Measurements from ENCODE around the gene DOCK6.
A peak's percentile ranks its signal among the peaks of the same experiment; 100 is the strongest.

The DOCK6 gene

DNA sequence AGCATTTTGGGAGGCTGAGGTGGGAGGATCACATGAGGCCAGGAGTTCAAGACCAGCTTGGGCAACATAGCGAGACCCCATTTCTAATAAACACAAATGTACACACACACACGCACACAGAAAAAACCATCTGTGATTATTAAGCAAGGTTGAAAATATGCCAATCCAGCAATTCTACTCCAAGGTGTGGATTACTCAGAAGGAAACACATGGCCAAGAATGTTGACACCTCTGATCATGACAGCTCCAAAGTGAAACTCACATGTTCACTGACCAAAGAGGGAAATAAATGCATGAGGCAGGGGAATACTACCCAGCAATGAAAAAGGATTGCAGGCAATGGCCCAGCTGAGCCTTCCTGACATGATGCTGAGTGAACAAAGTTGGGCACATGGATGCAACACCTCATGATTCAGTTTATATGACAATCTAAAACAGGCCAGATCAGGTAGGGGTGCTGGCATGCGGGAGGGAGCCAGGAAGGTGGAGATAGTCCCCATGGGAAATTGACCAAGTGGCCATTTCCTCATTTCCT is 4.4 kb downstream of the DOCK6 start:
- no peaks in the 10 kb centered on the region for H3K36me3 ChIP-seq (ENCODE audit: control insufficient read depth, insufficient read depth, low read length)
- no peak for DNase-seq (ENCODE audit: extremely low read depth, insufficient read length)
- H3K4me3 ChIP-seq (replicated peaks; ENCODE audit: low read depth, low read length) = no peak overlapping the region
- no peaks in the 10 kb centered on the region for H3K27me3 ChIP-seq (replicated peaks; ENCODE audit: control insufficient read depth, insufficient read depth, low read length)
- TF ChIP-seq, protein P1, sequence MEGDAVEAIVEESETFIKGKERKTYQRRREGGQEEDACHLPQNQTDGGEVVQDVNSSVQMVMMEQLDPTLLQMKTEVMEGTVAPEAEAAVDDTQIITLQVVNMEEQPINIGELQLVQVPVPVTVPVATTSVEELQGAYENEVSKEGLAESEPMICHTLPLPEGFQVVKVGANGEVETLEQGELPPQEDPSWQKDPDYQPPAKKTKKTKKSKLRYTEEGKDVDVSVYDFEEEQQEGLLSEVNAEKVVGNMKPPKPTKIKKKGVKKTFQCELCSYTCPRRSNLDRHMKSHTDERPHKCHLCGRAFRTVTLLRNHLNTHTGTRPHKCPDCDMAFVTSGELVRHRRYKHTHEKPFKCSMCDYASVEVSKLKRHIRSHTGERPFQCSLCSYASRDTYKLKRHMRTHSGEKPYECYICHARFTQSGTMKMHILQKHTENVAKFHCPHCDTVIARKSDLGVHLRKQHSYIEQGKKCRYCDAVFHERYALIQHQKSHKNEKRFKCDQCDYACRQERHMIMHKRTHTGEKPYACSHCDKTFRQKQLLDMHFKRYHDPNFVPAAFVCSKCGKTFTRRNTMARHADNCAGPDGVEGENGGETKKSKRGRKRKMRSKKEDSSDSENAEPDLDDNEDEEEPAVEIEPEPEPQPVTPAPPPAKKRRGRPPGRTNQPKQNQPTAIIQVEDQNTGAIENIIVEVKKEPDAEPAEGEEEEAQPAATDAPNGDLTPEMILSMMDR (IDR thresholded peaks at IDR 0.05; ENCODE audit: insufficient read depth, low read length, poor library complexity, severe bottlenecking) = no peak

- Histone ChIP-seq H3K4me3 (replicated peaks; ENCODE audit: low read depth, low read length) (no peak overlapping the region), H3K36me3 (ENCODE audit: control insufficient read depth, insufficient read depth, low read length) (no peaks in the 10 kb centered on the region; the same call in 1 of the 2 replicates), H3K27me3 (replicated peaks; ENCODE audit: control insufficient read depth, insufficient read depth, low read length) (no peaks in the 10 kb centered on the region)
- TF ChIP-seq, protein P1 (IDR thresholded peaks at IDR 0.05; ENCODE audit: insufficient read depth, low read length, poor library complexity, severe bottlenecking) = no peak
- DNase-seq (ENCODE audit: extremely low read depth, insufficient read length) = no peak
Observed at GRCh38 chr19:11256189-11256588, 6.1 kb downstream of the DOCK6 start.

- DNase-seq (ENCODE audit: extremely low read depth, insufficient read length) = no peak
- H3K36me3 ChIP-seq (ENCODE audit: control insufficient read depth, insufficient read depth, low read length) = no peaks in the 10 kb centered on the region; the same call in 1 of the 2 replicates
- no peaks in the 10 kb centered on the region for H3K27me3 ChIP-seq (replicated peaks; ENCODE audit: control insufficient read depth, insufficient read depth, low read length)
- TF ChIP-seq, protein P1 (IDR thresholded peaks at IDR 0.05; ENCODE audit: insufficient read depth, low read length, poor library complexity, severe bottlenecking) = peak; percentile 44
- H3K4me3 ChIP-seq (replicated peaks; ENCODE audit: low read depth, low read length) = no peak overlapping the region
Observed at GRCh38 chr19:11254666-11255065, 7.7 kb downstream of the DOCK6 start.

DNA sequence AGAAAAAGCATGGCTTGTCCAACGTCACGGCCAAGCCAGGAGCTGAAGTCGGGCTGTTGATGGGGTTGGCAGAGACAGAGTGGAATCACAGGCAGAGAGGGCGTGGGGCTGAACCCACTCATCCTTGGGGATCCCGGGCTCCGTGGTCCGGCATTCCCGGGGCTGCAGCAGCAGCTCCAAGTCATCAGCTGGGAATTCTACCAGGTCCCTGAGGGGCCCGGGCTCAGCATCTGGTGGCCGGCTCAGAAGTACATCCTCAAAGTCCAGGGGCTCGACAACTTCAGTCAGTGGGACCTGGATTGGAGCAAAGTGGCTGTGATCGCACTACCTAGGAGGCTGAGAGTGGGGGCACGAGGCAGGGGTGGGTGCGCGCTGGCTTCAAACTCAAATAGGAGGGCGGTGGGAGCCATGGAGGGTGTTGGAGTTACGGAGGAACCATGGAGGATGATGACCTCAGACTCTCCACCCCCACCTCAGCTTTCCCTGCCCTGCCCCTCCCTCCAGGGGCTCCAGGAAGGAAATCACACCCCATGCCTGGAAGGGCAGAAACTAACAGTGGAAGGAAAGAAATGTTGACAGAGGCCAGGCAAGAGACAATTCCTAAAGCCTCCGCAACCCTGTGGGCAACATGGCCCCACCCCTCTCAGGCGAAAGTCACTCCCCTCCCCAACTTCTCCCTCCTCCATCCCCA is 9.5 kb downstream of the DOCK6 start:
- H3K36me3 ChIP-seq (ENCODE audit: control insufficient read depth, insufficient read depth, low read length) = no peaks in the 10 kb centered on the region; the same call in 1 of the 2 replicates
- no peak for DNase-seq (ENCODE audit: extremely low read depth, insufficient read length)
- no peaks in the 10 kb centered on the region for H3K27me3 ChIP-seq (replicated peaks; ENCODE audit: control insufficient read depth, insufficient read depth, low read length)
- TF ChIP-seq, protein P1 (IDR thresholded peaks at IDR 0.05; ENCODE audit: insufficient read depth, low read length, poor library complexity, severe bottlenecking) = no peak
- H3K4me3 ChIP-seq (replicated peaks; ENCODE audit: low read depth, low read length) = no peak overlapping the region

DNA sequence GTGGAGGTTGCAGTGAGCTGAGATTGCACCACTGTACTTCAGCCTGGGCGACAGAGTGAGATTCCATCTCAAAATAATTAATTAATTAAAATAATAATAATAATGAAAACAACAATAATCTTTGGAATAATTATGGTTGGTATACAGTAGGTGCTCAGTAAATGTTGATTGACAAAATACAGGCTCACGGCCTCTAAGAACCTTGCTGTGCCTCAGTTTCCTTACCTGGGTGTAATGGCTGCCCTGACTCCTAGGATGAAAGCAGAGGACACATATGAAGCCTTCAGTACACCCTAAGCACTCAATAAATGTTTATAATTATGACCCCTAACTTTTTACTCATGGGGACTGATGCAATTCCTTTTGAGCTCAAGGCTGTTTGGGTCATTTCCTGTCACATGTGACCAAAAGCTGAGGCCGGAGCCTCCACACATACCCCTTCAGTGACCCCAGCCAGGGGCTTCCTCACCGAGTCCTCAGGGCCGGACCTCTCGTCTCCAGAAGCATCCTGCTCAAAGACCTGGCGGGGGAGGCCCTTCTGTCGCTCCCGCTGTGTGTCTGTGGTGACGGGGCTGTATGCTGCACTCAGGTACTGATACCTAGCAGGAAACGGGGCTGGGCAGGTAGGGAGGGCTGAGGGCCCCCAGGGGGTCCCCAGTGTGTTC is 10.5 kb downstream of the DOCK6 start:
- no peak overlapping the region for H3K4me3 ChIP-seq (replicated peaks; ENCODE audit: low read depth, low read length)
- no peaks in the 10 kb centered on the region for H3K27me3 ChIP-seq (replicated peaks; ENCODE audit: control insufficient read depth, insufficient read depth, low read length)
- DNase-seq (ENCODE audit: extremely low read depth, insufficient read length) = no peak
- H3K36me3 ChIP-seq (ENCODE audit: control insufficient read depth, insufficient read depth, low read length) = no peaks in the 10 kb centered on the region; the same call in 1 of the 2 replicates
- TF ChIP-seq, protein P1 (IDR thresholded peaks at IDR 0.05; ENCODE audit: insufficient read depth, low read length, poor library complexity, severe bottlenecking) = no peak
